K562 (cell line): ENCODE measurements around the gene MDC1. TPM values are rescaled to one million over a fixed set of nuclear protein-coding genes. Genes with fewer than 3 reads are reported as not detected.

Experiments used
- BMI1 ChIP-seq: fragments of 150-350 bp; IDR thresholded peaks from 2 replicates; pipeline ENCODE4 v1.6.1; 2014; ENCODE audit warnings: low read length
- BRD9 ChIP-seq: fragments of 450-650 bp; IDR thresholded peaks from 2 replicates; pipeline ENCODE4 v1.6.1; 2018; ENCODE audit warnings: low read depth; ENCODE audit not compliant: partially characterized antibody
- CREB1 ChIP-seq, 2 experiments: sonication (generic) in 1 of 2; formaldehyde crosslinking in 1 of 2; IDR thresholded peaks; 2 replicates each; pipeline versions ENCODE4 v1.6.1 to v1.8.0; 2012 to 2022; ENCODE audit warnings: inconsistent platforms in 1 of 2, mild to moderate bottlenecking in 1 of 2, missing genetic modification reagents in 1 of 2, moderate library complexity in 1 of 2
- FUS ChIP-seq: fragments of 200-400 bp; formaldehyde crosslinking; optimal IDR thresholded peaks from 2 replicates; pipeline ENCODE3; 2017; ENCODE audit warnings: low read depth, low read length
- HNRNPK ChIP-seq: fragments of 200-400 bp; formaldehyde crosslinking; IDR thresholded peaks from one replicate; pipeline ENCODE4 v1.6.1; 2018; ENCODE audit warnings: mild to moderate bottlenecking, low read depth, low read length; ENCODE audit not compliant: poor library complexity, severe bottlenecking
- MCM2 ChIP-seq: fragments of 450-650 bp; IDR thresholded peaks from 2 replicates; pipeline ENCODE4 v1.6.1; 2017; ENCODE audit warnings: low read depth, mild to moderate bottlenecking
- MTA2 ChIP-seq: fragments of 450-650 bp; IDR thresholded peaks from 2 replicates; pipeline ENCODE4 v1.6.1; 2016; ENCODE audit warnings: low read depth
- MYBL2 ChIP-seq, 2 experiments: fragments of 450-650 bp in 1 of 2; sonication (generic) in 1 of 2; formaldehyde crosslinking in 1 of 2; IDR thresholded peaks; 2 replicates each; pipeline versions ENCODE4 v1.6.1 to v1.8.1; 2017 to 2022; ENCODE audit warnings: borderline replicate concordance in 1 of 2, inconsistent platforms in 1 of 2, low read depth in 1 of 2, mild to moderate bottlenecking in 1 of 2, missing genetic modification reagents in 1 of 2, moderate library complexity in 1 of 2
- NR0B1 ChIP-seq: fragments of 450-650 bp; IDR thresholded peaks from one replicate; pipeline ENCODE4 v1.6.1; 2018; ENCODE audit warnings: mild to moderate bottlenecking, moderate library complexity; ENCODE audit not compliant: partially characterized antibody
- NR1H2 ChIP-seq: sonication (generic); formaldehyde crosslinking; IDR thresholded peaks from 2 replicates; pipeline ENCODE4 v1.4.0; 2020; ENCODE audit warnings: mild to moderate bottlenecking, missing genetic modification reagents
- PHTF2 ChIP-seq: fragments of 250-450 bp; sonication (Bioruptor Pico); IDR thresholded peaks from 2 replicates; pipeline ENCODE4 v1.5.0; 2021; ENCODE audit warnings: mild to moderate bottlenecking
- PYGO2 ChIP-seq: fragments of 450-650 bp; IDR thresholded peaks from 2 replicates; pipeline ENCODE4 v1.6.1; 2016; ENCODE audit warnings: mild to moderate bottlenecking, missing genetic modification characterization, moderate library complexity, missing compliant biosample characterization
- TAF9B ChIP-seq: fragments of 450-650 bp; IDR thresholded peaks from 2 replicates; pipeline ENCODE4 v1.6.1; 2018; ENCODE audit warnings: mild to moderate bottlenecking; ENCODE audit not compliant: partially characterized antibody
- U2AF2 ChIP-seq: fragments of 200-400 bp; formaldehyde crosslinking; optimal IDR thresholded peaks from 2 replicates; pipeline ENCODE3; 2017; ENCODE audit warnings: low read depth, mild to moderate bottlenecking, low read length
- XRCC5 ChIP-seq: fragments of 200-400 bp; formaldehyde crosslinking; IDR thresholded peaks from 2 replicates; pipeline ENCODE4 v1.6.1; 2017; ENCODE audit warnings: low read depth, mild to moderate bottlenecking, low read length
- ZBTB7A ChIP-seq: IDR thresholded peaks from 2 replicates; pipeline ENCODE4 v1.6.1; 2011; ENCODE audit warnings: low read depth, mild to moderate bottlenecking, low read length, moderate library complexity, borderline replicate concordance; ENCODE audit not compliant: control insufficient read depth
- ZHX1 ChIP-seq: fragments of 150-350 bp; conservative IDR thresholded peaks from 2 replicates; pipeline ENCODE4 v1.6.1; 2014; ENCODE audit warnings: low read length
- ZNF41 ChIP-seq: fragments of 250-450 bp; sonication (Bioruptor Pico); conservative IDR thresholded peaks from 2 replicates; pipeline ENCODE4 v1.4.0; 2020; ENCODE audit warnings: mild to moderate bottlenecking
- ZNF717 ChIP-seq: fragments of 250-450 bp; sonication (Bioruptor Pico); IDR thresholded peaks from 2 replicates; pipeline ENCODE4 v1.5.0; 2021
- ZNF77 ChIP-seq: fragments of 250-450 bp; sonication (Bioruptor Pico); IDR thresholded peaks from 2 replicates; pipeline ENCODE4 v1.5.0; 2020
- polyA plus RNA-seq, 8 experiments: library from polyadenylated mRNA; depleted of rRNA in 4 of 8; stranded (reverse) in 5 of 8; unstranded in 3 of 8; fragments of >200 nt; fragmentation: Nextera tagmentation in 2 of 8; fragmentation: Illumina TruSeq in 1 of 8; extraction: Ambion mirVana in 2 of 8; extraction: Trizol in 1 of 8; gene quantifications; 2 replicates each; pipeline versions ENCODE4 v1.2.1 to v1.2.3, GENCODE V29; 2011 to 2014; ENCODE audit warnings: inconsistent platforms in 1 of 8, missing spikeins in 1 of 8
- total RNA-seq, 7 experiments: library from RNA; depleted of rRNA in 6 of 7; stranded (reverse); fragments of >200 nt in 6 of 7; fragmentation: Illumina TruSeq in 2 of 7; extraction: Trizol in 2 of 7; gene quantifications; 2 replicates each; pipeline versions ENCODE4 v1.2.1 to v1.2.3, GENCODE V29; 2011 to 2021; ENCODE audit warnings: low replicate concordance in 1 of 7
- TF ChIP-seq, protein P1 (sequence below), 2 experiments: IDR thresholded peaks; 2 replicates each; pipeline ENCODE4 v1.6.1; 2012; ENCODE audit warnings: improper control_type of control experiment in 2 of 2, low read depth in 2 of 2, low read length in 2 of 2, borderline replicate concordance in 1 of 2

Gene MDC1
- total and polyA plus RNA-seq, 9 of the 15 experiments (the other 6 are each of a cell fraction or from before 2014, with no cell fraction given) = 8.2 to 114 (median 20.0) TPM

DNA sequence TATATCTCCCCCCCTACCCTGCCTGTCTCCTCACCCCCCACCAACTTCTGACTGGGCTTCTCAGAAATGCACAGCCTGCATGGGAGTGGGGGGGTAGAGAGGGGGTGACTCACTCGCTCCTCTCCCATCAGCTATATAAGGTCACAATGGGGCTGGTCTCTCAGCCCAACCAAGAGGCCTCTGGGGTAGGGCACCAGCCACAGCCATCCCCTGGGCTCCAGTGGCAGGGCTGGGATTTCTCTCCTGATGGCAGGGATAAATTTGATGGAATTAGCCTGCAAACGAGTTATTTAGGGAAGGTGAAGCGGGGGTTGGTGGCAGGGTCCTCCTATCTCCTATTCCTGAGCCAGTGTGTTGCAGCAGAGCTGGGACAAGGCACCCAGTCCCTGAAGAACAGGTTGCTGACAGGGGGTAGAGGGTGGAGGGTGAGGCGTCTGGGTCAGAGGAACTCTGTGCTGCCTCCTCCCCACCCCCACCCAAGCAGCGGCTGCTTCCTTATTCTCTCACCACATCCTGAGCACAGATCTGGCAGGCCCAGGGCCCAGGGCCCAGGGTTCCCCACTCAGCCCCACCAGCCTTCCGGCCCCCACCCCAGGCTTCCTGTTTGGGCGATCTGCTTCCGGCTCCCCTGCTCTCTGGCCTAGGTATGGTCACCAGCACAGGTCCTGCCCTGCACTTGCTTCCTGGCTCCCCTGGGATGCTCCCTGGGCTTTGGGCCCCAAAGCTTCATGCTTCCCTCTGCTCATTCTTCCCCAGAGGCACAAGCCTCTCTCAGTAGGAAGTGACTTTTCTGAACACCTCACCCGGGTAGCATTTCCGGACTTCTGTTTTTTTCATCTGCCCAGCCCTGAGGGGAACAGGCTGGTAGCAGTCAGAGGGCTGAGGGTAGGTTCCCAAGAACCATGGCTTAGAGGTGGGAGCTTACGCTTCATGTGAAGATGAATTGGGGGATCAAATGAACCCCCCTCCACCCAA, 34.7 kb downstream of the MDC1 start (continued):
- no peak for TF ChIP-seq FUS
- no peak for TF ChIP-seq PHTF2 (CRISPR knock-in tag)
- no peak for TF ChIP-seq NR0B1
- TF ChIP-seq BRD9 = peak; percentile 36
- no peak for TF ChIP-seq MYBL2 (IDR thresholded peaks at IDR 0.05; ENCODE audit: low read depth)
- TF ChIP-seq MYBL2 (CRISPR knock-in tag; IDR thresholded peaks at IDR 0.05; ENCODE audit: borderline replicate concordance) = no peak
- TF ChIP-seq MCM2 = no peak
- TF ChIP-seq BMI1 = no peak
- TF ChIP-seq ZNF41 (CRISPR knock-in tag) = no peak
- no peak; the same call in 1 of the 2 replicates for TF ChIP-seq NR1H2
- TF ChIP-seq HNRNPK = no peak
- TF ChIP-seq PYGO2 = no peak; the same call in 1 of the 2 replicates
- peak; percentile 26; the same call in 1 of the 2 replicates for TF ChIP-seq CREB1 (IDR thresholded peaks at IDR 0.05)
- no peak; the same call in 1 of the 2 replicates for TF ChIP-seq CREB1 (CRISPR knock-in tag; IDR thresholded peaks at IDR 0.05)
- TF ChIP-seq MTA2 = no peak
- TF ChIP-seq, protein P1, sequence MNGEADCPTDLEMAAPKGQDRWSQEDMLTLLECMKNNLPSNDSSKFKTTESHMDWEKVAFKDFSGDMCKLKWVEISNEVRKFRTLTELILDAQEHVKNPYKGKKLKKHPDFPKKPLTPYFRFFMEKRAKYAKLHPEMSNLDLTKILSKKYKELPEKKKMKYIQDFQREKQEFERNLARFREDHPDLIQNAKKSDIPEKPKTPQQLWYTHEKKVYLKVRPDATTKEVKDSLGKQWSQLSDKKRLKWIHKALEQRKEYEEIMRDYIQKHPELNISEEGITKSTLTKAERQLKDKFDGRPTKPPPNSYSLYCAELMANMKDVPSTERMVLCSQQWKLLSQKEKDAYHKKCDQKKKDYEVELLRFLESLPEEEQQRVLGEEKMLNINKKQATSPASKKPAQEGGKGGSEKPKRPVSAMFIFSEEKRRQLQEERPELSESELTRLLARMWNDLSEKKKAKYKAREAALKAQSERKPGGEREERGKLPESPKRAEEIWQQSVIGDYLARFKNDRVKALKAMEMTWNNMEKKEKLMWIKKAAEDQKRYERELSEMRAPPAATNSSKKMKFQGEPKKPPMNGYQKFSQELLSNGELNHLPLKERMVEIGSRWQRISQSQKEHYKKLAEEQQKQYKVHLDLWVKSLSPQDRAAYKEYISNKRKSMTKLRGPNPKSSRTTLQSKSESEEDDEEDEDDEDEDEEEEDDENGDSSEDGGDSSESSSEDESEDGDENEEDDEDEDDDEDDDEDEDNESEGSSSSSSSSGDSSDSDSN (IDR thresholded peaks at IDR 0.05; ENCODE audit: borderline replicate concordance in 1 of 2, low read depth in 2 of 2, low read length in 2 of 2) = peak; percentile 30 to 54; a peak in 1 of 4 replicates
- TF ChIP-seq XRCC5 = peak; percentile 17; the same call in 1 of the 2 replicates
- TF ChIP-seq ZNF77 (CRISPR knock-in tag) = no peak
- no peak for TF ChIP-seq U2AF2
- no peak for TF ChIP-seq ZNF717
- TF ChIP-seq TAF9B = no peak
- TF ChIP-seq ZHX1 = no peak
- TF ChIP-seq ZBTB7A = peak; percentile 86
